GM13976 (cell line): Measurements from ENCODE around the gene TECTB.

Experiments
- DNase-seq: peaks from one replicate; pipeline ENCODE4 v3.0.0; 2012; ENCODE audit warnings: low spot score
- CTCF ChIP-seq: IDR thresholded peaks from 2 replicates; pipeline ENCODE4 v1.5.1; 2012; ENCODE audit warnings: borderline replicate concordance, mild to moderate bottlenecking; ENCODE audit not compliant: insufficient read depth; ENCODE audit errors: extremely low read depth, missing control alignments, control extremely low read depth
- in situ Hi-C: fragments of 300-500 bp; cut with MboI; formaldehyde crosslinking; loops from one replicate; pipeline ENCODE4 v1.12.0; 2022; ENCODE audit warnings: low sequenced_read_pairs, mixed read lengths, inconsistent platforms; ENCODE audit not compliant: unreplicated experiment

The TECTB gene

GRCh38 chr10:112332022-112332421, 48.8 kb downstream of the TECTB start:
- in situ Hi-C loops: no loop called here
- TF ChIP-seq CTCF: no peak
- DNase-seq: no peak

GRCh38 chr10:112332509-112333228, 49.5 kb downstream of the TECTB start:
- no peak for TF ChIP-seq CTCF
- in situ Hi-C loops: no loop called here
- DNase-seq: no peak

GRCh38 chr10:112333452-112333851, 50.3 kb downstream of the TECTB start:
- in situ Hi-C loops: no loop called here
- no peak for TF ChIP-seq CTCF
- DNase-seq: no peak

- TF ChIP-seq CTCF: no peak
- DNase-seq: no peak
- in situ Hi-C loops: no loop called here
Measured at GRCh38 chr10:112335111-112335867, 52.1 kb downstream of the TECTB start.

GRCh38 chr10:112335868-112336265, 52.7 kb downstream of the TECTB start:
- DNase-seq: no peak
- no peak for TF ChIP-seq CTCF
- in situ Hi-C loops: no loop called here

GRCh38 chr10:112336556-112337201, 53.5 kb downstream of the TECTB start:
- in situ Hi-C loops: no loop called here
- TF ChIP-seq CTCF: no peak
- DNase-seq: no peak
